Inflammatory macrophage treated with lipopolysaccharide for 4 hours (primary cell): Measurements from ENCODE around the gene PDCL3.

Source experiments
- DNase-seq: peaks from one replicate; pipeline ENCODE4 v3.0.0-alpha.2; 2020

Gene PDCL3

GRCh38 chr2:100561191-100561590, 1.6 kb upstream of the PDCL3 start:
- no peak for DNase-seq

- no peak for DNase-seq
Observed at GRCh38 chr2:100563407-100564247, 834 bp downstream of the PDCL3 start.

GRCh38 chr2:100568989-100569388, 6.2 kb downstream of the PDCL3 start:
- no peak for DNase-seq

- DNase-seq, result peak; percentile 54
Observed at GRCh38 chr2:100571668-100572067, 8.9 kb downstream of the PDCL3 start.

- no peak for DNase-seq
Observed at GRCh38 chr2:100577777-100578176, 15.0 kb downstream of the PDCL3 start.

GRCh38 chr2:100580367-100581276, 17.8 kb downstream of the PDCL3 start:
- peak; percentile 57 for DNase-seq

- no peak for DNase-seq
Observed at GRCh38 chr2:100581277-100581612, 18.5 kb downstream of the PDCL3 start.

GRCh38 chr2:100584816-100585215, 22.0 kb downstream of the PDCL3 start:
- DNase-seq, result no peak

- DNase-seq, result peak; percentile 71
Observed at GRCh38 chr2:100588071-100588786, 25.4 kb downstream of the PDCL3 start.

- peak; percentile 46 for DNase-seq
Observed at GRCh38 chr2:100589527-100589926, 26.7 kb downstream of the PDCL3 start.

GRCh38 chr2:100592226-100592625, 29.4 kb downstream of the PDCL3 start:
- DNase-seq, result no peak

GRCh38 chr2:100596465-100596864, 33.7 kb downstream of the PDCL3 start:
- DNase-seq, result no peak

- no peak for DNase-seq
Observed at GRCh38 chr2:100599566-100599965, 36.8 kb downstream of the PDCL3 start.

GRCh38 chr2:100601661-100602060, 38.9 kb downstream of the PDCL3 start:
- no peak for DNase-seq

- no peak for DNase-seq
Observed at GRCh38 chr2:100603414-100603813, 40.6 kb downstream of the PDCL3 start.

GRCh38 chr2:100603948-100604633, 41.3 kb downstream of the PDCL3 start:
- DNase-seq, result no peak

GRCh38 chr2:100606332-100606725, 43.5 kb downstream of the PDCL3 start:
- DNase-seq, result no peak

- DNase-seq, result peak; percentile 64
Observed at GRCh38 chr2:100606726-100607343, 44.0 kb downstream of the PDCL3 start.

GRCh38 chr2:100610381-100610831, 47.6 kb downstream of the PDCL3 start:
- peak; percentile 40 for DNase-seq

- no peak for DNase-seq
Observed at GRCh38 chr2:100611079-100612029, 48.6 kb downstream of the PDCL3 start.
